OCI-LY7 (cell line): ENCODE measurements around the gene LTO1. TPM values are rescaled to one million over a fixed set of nuclear protein-coding genes. Genes with fewer than 3 reads are reported as not detected.

Experiments used
- BruUV-seq: library from RNA; stranded (reverse); fragments of 400-500 nt; replicated peaks from 2 replicates; lab custom pipeline; 2021; lab: Mats Ljungman, UMichigan
- CTCF ChIA-PET: fragments of 300-600 bp; sonication (Branson Sonifier 250); formaldehyde crosslinking; loops from one replicate; lab custom pipeline; 2022; ENCODE audit warnings: antibody characterized with exemption; ENCODE audit not compliant: unreplicated experiment; lab: Charles Lee
- POLR2A ChIA-PET: fragments of 300-600 bp; sonication (Branson Sonifier 250); formaldehyde crosslinking; loops from one replicate; lab custom pipeline; 2022; ENCODE audit warnings: antibody characterized with exemption; lab: Charles Lee
- DNase-seq: peaks from one replicate; pipeline ENCODE4 v3.0.0-alpha.2; 2015; ENCODE audit warnings: low spot score
- H2AFZ ChIP-seq: fragments of 200-600 bp; sonication (generic), shearing (Covaris generic); 2 replicates; pipeline ENCODE4 v1.6.1; 2014; ENCODE audit warnings: mild to moderate bottlenecking, antibody characterized with exemption, low read length, moderate library complexity
- H3K27ac ChIP-seq: fragments of 200-600 bp; sonication (generic); 2 replicates; pipeline ENCODE4 v1.5.1; 2014; ENCODE audit warnings: mixed run types, low read depth, mild to moderate bottlenecking, moderate library complexity, low read length, inconsistent platforms; ENCODE audit not compliant: poor library complexity, severe bottlenecking
- H3K36me3 ChIP-seq: fragments of 200-600 bp; sonication (generic); 2 replicates; pipeline ENCODE4 v1.6.1; 2014; ENCODE audit warnings: mild to moderate bottlenecking, antibody characterized with exemption, low read length, moderate library complexity, mixed read lengths; ENCODE audit not compliant: insufficient read depth
- H3K4me1 ChIP-seq: fragments of 200-600 bp; sonication (generic); 2 replicates; pipeline ENCODE4 v1.5.1; 2014; ENCODE audit warnings: mild to moderate bottlenecking, low read length; ENCODE audit not compliant: insufficient read depth, poor library complexity, severe bottlenecking
- H3K4me2 ChIP-seq: fragments of 200-600 bp; sonication (generic); 2 replicates; pipeline ENCODE4 v1.6.1; 2014; ENCODE audit warnings: mild to moderate bottlenecking, low read length
- H3K4me3 ChIP-seq: fragments of 200-600 bp; sonication (generic); 2 replicates; pipeline ENCODE4 v1.5.1; 2014; ENCODE audit warnings: mild to moderate bottlenecking, low read depth, low read length; ENCODE audit not compliant: poor library complexity, severe bottlenecking
- H3K79me2 ChIP-seq: fragments of 200-600 bp; sonication (generic); 2 replicates; pipeline ENCODE4 v1.6.1; 2016; ENCODE audit warnings: low read depth, mild to moderate bottlenecking, low read length, moderate library complexity, mixed read lengths; ENCODE audit not compliant: insufficient read depth
- H3K9me2 ChIP-seq: fragments of 200-600 bp; sonication (generic); 2 replicates; pipeline ENCODE4 v1.6.1; 2016; ENCODE audit warnings: mild to moderate bottlenecking, low read length, mixed read lengths; ENCODE audit not compliant: insufficient read depth
- H3K9me3 ChIP-seq: fragments of 200-600 bp; sonication (generic); 2 replicates; pipeline ENCODE4 v1.6.1; 2014; ENCODE audit warnings: mild to moderate bottlenecking, mixed run types, low read length, mixed read lengths
- H4K20me1 ChIP-seq: fragments of 200-600 bp; sonication (generic); 2 replicates; pipeline ENCODE4 v1.6.1; 2014; ENCODE audit warnings: mild to moderate bottlenecking, antibody characterized with exemption, low read length, moderate library complexity, mixed read lengths; ENCODE audit not compliant: insufficient read depth
- EZH2phosphoT487 ChIP-seq: fragments of 200-600 bp; sonication (generic); IDR thresholded peaks from 2 replicates; pipeline ENCODE4 v1.6.1; 2018; ENCODE audit warnings: low read depth, borderline replicate concordance, mild to moderate bottlenecking, mixed run types, antibody characterized with exemption, low read length, moderate library complexity, mixed read lengths
- intact Hi-C: fragments of 100-400 bp; cut with micrococcal nuclease; formaldehyde crosslinking; loops from one replicate; pipeline ENCODE4 v1.10.0; 2022; ENCODE audit not compliant: unreplicated experiment
- total RNA-seq, 2 experiments: library from RNA; depleted of rRNA in 1 of 2; stranded (reverse); fragments of >200 nt in 1 of 2; shearing (Covaris generic) in 1 of 2; gene quantifications; 2 replicates each; pipeline ENCODE4 v1.2.3, GENCODE V29; 2014 to 2022
- TF ChIP-seq, protein P1 (sequence below): fragments of 200-600 bp; sonication (generic); conservative IDR thresholded peaks from 2 replicates; pipeline ENCODE4 v1.5.1; 2014; ENCODE audit warnings: mild to moderate bottlenecking, antibody characterized with exemption, low read length, moderate library complexity, mixed read lengths

The LTO1 gene
- total RNA-seq, 2 experiments from 2014 or later = 28.8 to 35.9 TPM

DNA sequence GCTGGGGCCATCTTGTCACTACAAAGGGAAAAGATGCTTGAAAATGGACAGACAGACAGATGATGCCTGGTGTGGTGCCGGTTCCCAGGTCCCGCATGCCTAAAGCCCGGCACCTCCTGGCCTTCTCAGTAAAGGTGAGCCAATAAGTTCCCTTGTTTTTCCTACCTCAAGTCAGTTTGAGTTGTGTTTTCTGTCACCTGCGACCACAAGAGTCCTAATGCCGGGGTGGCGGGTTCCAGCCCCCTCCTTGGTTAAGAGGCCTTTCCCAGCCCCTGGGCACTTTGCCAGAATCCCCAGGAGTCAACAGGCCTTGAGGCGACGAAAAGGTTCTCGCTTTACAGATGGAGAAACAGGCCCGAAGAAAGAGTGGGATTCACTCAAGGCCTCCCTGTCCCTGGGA lies 19.6 kb upstream of the LTO1 start:
- Histone ChIP-seq H4K20me1 (no peaks in the 10 kb centered on the region), H3K4me3 (no peak overlapping the region), H3K36me3 (no peaks in the 10 kb centered on the region), H3K79me2 (no peaks in the 10 kb centered on the region), H3K9me3 (no peaks in the 10 kb centered on the region), H3K9me2 (no peaks in the 10 kb centered on the region), H2AFZ (no peak overlapping the region), H3K4me1 (peaks cover 9% of the 10 kb centered on the region), H3K27ac (no peak overlapping the region), H3K4me2 (no peak overlapping the region)
- TF ChIP-seq, protein P1, sequence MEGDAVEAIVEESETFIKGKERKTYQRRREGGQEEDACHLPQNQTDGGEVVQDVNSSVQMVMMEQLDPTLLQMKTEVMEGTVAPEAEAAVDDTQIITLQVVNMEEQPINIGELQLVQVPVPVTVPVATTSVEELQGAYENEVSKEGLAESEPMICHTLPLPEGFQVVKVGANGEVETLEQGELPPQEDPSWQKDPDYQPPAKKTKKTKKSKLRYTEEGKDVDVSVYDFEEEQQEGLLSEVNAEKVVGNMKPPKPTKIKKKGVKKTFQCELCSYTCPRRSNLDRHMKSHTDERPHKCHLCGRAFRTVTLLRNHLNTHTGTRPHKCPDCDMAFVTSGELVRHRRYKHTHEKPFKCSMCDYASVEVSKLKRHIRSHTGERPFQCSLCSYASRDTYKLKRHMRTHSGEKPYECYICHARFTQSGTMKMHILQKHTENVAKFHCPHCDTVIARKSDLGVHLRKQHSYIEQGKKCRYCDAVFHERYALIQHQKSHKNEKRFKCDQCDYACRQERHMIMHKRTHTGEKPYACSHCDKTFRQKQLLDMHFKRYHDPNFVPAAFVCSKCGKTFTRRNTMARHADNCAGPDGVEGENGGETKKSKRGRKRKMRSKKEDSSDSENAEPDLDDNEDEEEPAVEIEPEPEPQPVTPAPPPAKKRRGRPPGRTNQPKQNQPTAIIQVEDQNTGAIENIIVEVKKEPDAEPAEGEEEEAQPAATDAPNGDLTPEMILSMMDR = no peak
- no peak for TF ChIP-seq EZH2phosphoT487
- no peak for DNase-seq
- BruUV-seq = no TSS peak
- POLR2A ChIA-PET = no interaction called here
- CTCF ChIA-PET = no interaction called here
- intact Hi-C loops = no loop called here

DNA sequence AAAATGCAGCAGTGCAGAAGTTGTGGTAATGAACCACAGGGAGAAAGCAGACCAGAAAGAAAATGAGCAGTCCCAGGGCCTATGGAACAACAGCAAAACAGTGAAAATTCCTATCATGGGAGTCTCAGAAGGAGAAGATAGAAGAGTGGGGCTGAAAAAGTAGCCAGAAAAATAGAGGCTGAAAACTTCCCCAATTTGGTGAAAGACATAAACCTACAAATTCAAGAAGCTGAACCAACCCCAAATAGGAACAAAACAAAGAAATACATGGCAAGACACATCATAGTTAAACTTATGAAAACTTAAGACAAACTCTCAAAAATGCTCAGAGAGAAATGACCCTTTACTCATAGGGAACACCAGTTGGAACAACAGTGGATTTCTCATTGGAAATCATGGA lies 17.3 kb upstream of the LTO1 start:
- Histone ChIP-seq H3K4me2 (no peak overlapping the region), H3K4me3 (no peak overlapping the region), H3K27ac (no peak overlapping the region), H3K4me1 (no peaks in the 10 kb centered on the region), H4K20me1 (no peaks in the 10 kb centered on the region), H3K9me2 (no peaks in the 10 kb centered on the region), H3K79me2 (no peaks in the 10 kb centered on the region), H2AFZ (no peak overlapping the region), H3K9me3 (no peaks in the 10 kb centered on the region), H3K36me3 (no peaks in the 10 kb centered on the region)
- no peak for DNase-seq
- intact Hi-C loops = no loop called here
- ChIA-PET POLR2A (no interaction called here), CTCF (no interaction called here)
- TF ChIP-seq, protein P1 = no peak
- TF ChIP-seq EZH2phosphoT487 = no peak
- BruUV-seq = no TSS peak

DNA sequence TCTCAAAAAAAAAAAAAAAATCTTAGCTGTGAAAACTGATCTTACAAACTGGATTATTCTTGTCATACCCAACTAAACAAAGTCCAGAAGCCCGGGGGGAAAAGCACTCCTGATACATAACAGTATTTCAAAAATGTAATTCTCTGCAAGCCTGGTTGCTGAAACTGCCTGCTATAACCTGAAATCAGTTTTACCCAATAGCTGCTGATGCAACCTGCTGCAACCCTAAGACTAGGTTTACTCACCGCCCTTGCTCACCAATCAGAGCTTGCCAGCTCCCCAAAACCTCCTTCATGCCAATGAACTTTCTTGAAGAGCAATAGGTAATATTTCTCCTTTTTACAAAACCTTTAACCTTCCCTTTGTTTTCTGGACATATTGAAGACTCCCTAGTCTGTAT lies 16.3 kb upstream of the LTO1 start:
- Histone ChIP-seq H2AFZ (no peak overlapping the region), H3K79me2 (no peaks in the 10 kb centered on the region), H3K4me2 (no peak overlapping the region), H3K9me3 (no peaks in the 10 kb centered on the region), H3K4me3 (no peak overlapping the region), H4K20me1 (no peaks in the 10 kb centered on the region), H3K9me2 (no peaks in the 10 kb centered on the region), H3K27ac (no peak overlapping the region), H3K4me1 (no peaks in the 10 kb centered on the region), H3K36me3 (no peaks in the 10 kb centered on the region)
- DNase-seq = no peak
- no peak for TF ChIP-seq EZH2phosphoT487
- TF ChIP-seq, protein P1 = no peak
- intact Hi-C loops = no loop called here
- BruUV-seq = no TSS peak
- POLR2A ChIA-PET = no interaction called here
- CTCF ChIA-PET = no interaction called here
